Muscle of leg (tissue), 11 donors: ENCODE results near the gene PEX7. TPM values are rescaled to one million over a fixed set of nuclear protein-coding genes. Genes with fewer than 3 reads are reported as not detected.
"Not testable (repeated sequence)": the region's sequence is repeated elsewhere in the genome, so short reads cannot be mapped to it uniquely, and the experiment has no call there.

Experiments used
- DNase-seq: peaks from one replicate; pipeline ENCODE4 v3.0.0; 2013
- H3K27ac ChIP-seq: one replicate; pipeline ENCODE4 v1.5.1; 2013; ENCODE audit warnings: mild to moderate bottlenecking, low read length, control low read depth
- H3K27me3 ChIP-seq: one replicate; pipeline ENCODE4 v1.6.1; 2013; ENCODE audit warnings: low read length; ENCODE audit not compliant: control insufficient read depth, insufficient read depth
- H3K36me3 ChIP-seq: one replicate; pipeline ENCODE4 v1.6.1; 2013; ENCODE audit warnings: low read length; ENCODE audit not compliant: control insufficient read depth, insufficient read depth
- H3K4me1 ChIP-seq: one replicate; pipeline ENCODE4 v1.6.1; 2013; ENCODE audit warnings: low read length; ENCODE audit not compliant: control insufficient read depth, insufficient read depth
- H3K4me3 ChIP-seq: one replicate; pipeline ENCODE4 v1.5.1; 2013; ENCODE audit warnings: low read length, control low read depth
- H3K9me3 ChIP-seq: replicated peaks from 2 replicates; pipeline ENCODE4 v1.6.1; 2013; ENCODE audit warnings: low read depth, low read length; ENCODE audit not compliant: control insufficient read depth
- WGBS: methylation state at CpG from one replicate; pipeline ENCODE4 v1.1.5; 2013; ENCODE audit warnings: missing lambda C conversion rate; ENCODE audit not compliant: insufficient coverage; 5-methylcytosine and 5-hydroxymethylcytosine counted together
- polyA plus RNA-seq, 8 donors: library from polyadenylated mRNA; unstranded; fragments of 120-200 nt; gene quantifications; one replicate each; pipeline versions ENCODE4 v1.2.1 to v1.2.3, GENCODE V29; 2013; ENCODE audit warnings: inconsistent platforms in 1 of 8, low replicate concordance in 1 of 8; ENCODE audit not compliant: insufficient read length in 8 of 8, insufficient read depth in 1 of 8
- total RNA-seq: library from RNA; stranded (reverse); fragments of 120-200 nt; gene quantifications from one replicate; pipeline ENCODE4 v1.2.4, GENCODE V29; 2013

The PEX7 gene
- total and polyA plus RNA-seq, 9 donors: 6.1 to 9.4 (median 8.1) TPM

DNA sequence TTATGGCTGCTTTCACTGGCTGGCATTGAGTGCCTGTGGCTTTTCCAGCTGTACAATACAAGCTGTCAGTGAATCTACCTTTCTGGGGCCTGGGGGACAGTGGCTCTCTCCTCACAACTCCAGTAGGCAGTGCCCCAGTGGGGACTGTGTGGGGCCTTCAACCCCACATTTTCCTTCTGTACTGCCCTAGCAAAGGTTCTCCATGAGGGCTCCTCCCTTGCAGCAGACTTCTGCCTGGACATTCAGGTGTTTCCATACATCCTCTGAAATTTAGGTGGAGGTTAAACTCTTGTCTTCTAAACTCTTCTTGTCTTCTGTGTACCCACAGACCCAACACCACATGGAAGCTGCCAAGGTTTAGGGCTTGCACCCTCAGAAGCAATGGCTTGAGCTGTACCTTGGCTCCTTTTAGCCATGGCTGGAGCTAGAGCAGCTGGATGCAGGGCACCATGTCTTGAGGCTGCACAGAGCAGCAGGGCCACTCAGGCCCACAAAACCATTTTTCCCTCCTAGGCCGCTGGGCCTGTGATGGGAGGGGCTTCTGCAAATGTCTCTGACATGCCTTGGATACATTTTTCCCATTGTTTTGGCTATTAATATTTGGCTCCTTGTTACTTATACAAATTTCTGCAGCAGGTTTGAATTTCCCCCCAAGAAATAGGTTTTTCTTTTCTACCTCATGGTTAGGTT, 9.6 kb downstream of the PEX7 start:
- peaks cover 7% of the 10 kb centered on the region for H3K9me3 ChIP-seq
- no peaks in the 10 kb centered on the region for H3K27me3 ChIP-seq
- H3K4me1 ChIP-seq: no peaks in the 10 kb centered on the region
- WGBS: no CpG with 5 or more reads among the region's 1 CpG
- no peak for DNase-seq
- peaks cover 12% of the 10 kb centered on the region for H3K36me3 ChIP-seq
- no peak overlapping the region for H3K4me3 ChIP-seq
- no peak overlapping the region for H3K27ac ChIP-seq

DNA sequence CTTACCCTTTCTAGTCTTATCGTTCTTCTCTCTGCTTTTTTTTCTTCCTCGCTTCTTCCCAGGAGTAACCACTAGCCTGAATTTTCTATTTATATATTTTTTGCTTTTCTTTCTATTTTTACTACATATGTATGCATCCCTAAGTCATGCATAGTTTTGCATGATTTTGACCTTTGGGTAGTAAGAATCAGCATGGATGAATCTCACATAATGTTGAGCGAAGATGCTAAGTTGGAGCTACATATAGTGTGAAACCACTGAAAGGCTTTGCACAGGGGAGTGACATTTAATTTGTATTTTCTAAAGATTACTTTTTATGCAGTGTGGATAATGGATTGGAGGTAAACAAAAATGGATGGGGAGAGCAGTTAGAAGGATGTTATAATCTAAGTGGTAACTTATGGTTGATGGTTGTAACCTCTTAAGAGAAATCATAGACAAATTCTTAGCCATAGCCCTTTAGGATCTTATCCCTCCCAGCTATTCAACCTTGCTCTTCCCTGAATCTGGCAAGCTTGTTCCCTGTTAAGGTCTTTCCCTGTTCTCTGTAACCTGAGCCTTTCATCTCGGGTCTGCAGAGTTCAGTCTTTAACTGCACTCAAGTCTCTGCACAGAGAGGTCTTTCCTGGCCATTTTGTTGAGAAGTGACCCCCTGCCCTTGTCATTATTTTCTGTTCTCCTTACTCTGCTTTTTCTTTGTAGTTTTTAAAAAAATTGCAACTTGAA, 18.0 kb downstream of the PEX7 start:
- Histone ChIP-seq H3K27ac (no peak overlapping the region), H3K4me3 (no peak overlapping the region), H3K9me3 (no peaks in the 10 kb centered on the region), H3K36me3 (no peaks in the 10 kb centered on the region), H3K27me3 (no peaks in the 10 kb centered on the region), H3K4me1 (no peaks in the 10 kb centered on the region)
- WGBS: 53% methylated on average over 2 of the region's 4 CpGs
- DNase-seq: no peak

DNA sequence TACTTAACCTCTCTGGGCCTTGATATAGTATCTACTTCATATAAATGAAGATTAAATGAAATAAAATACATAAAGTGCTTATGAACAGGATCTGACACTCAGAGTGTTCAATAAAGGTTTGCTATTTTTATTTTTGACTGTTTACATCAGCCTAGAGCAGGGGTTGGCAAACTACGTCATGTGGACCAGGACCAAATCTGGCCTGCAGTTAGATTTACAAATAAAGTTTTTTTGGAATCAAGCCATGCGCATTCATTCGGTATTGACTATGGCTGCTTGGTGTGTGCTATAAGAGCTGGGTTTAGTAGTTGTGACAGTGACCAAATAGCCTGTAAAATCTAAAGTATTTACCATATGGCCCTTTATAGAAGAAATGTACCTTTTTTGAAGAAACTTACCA, 20.8 kb downstream of the PEX7 start:
- Histone ChIP-seq H3K27ac (no peak overlapping the region), H3K9me3 (no peaks in the 10 kb centered on the region), H3K36me3 (no peaks in the 10 kb centered on the region), H3K27me3 (no peaks in the 10 kb centered on the region), H3K4me1 (no peaks in the 10 kb centered on the region), H3K4me3 (no peak overlapping the region)
- WGBS: no CpG with 5 or more reads among the region's 3 CpGs
- no peak for DNase-seq

DNA sequence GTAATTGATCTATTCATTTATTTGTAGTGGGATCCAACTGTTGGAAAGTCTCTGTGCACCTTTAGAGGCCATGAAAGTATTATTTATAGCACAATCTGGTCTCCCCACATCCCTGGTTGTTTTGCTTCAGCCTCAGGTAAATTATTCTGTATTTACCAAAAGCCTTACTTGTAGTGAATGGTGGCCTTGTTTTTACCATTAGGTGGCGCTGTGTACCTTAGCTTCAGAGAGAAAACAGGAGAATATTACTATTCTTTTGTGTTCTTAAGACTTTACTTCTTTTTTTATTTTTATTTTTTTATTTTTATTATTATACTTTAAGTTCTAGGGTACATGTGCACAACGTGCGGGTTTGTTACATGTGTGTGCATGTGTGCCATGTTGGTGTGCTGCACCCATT, 23.7 kb downstream of the PEX7 start:
- DNase-seq: peak; percentile 36
- Histone ChIP-seq H3K4me1 (no peaks in the 10 kb centered on the region), H3K36me3 (no peaks in the 10 kb centered on the region), H3K9me3 (peaks cover 5% of the 10 kb centered on the region), H3K27ac (no peak overlapping the region), H3K4me3 (no peak overlapping the region), H3K27me3 (no peaks in the 10 kb centered on the region)
- no CpG with 5 or more reads among the region's 3 CpGs for WGBS

DNA sequence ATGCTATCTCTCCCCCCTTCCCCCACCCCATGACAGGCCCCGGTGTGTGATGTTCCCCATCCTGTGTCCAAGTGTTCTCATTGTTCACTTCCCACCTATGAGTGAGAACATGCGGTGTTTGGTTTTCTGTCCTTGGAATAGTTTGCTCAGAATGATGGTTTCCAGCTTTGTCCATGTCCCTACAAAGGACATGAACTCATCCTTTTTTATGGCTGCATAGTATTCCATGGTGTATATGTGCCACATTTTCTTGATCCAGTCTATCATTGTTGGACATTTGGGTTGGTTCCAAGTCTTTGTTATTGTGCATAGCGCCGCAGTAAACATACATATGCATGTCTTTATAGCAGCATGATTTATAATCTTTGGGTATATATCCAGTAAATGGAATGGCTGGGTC, 24.1 kb downstream of the PEX7 start:
- not testable (repeated sequence) for H3K4me3 ChIP-seq, H3K36me3 ChIP-seq, H3K27me3 ChIP-seq, H3K27ac ChIP-seq, DNase-seq, H3K9me3 ChIP-seq, H3K4me1 ChIP-seq
- no CpG with 5 or more reads among the region's 4 CpGs for WGBS

DNA sequence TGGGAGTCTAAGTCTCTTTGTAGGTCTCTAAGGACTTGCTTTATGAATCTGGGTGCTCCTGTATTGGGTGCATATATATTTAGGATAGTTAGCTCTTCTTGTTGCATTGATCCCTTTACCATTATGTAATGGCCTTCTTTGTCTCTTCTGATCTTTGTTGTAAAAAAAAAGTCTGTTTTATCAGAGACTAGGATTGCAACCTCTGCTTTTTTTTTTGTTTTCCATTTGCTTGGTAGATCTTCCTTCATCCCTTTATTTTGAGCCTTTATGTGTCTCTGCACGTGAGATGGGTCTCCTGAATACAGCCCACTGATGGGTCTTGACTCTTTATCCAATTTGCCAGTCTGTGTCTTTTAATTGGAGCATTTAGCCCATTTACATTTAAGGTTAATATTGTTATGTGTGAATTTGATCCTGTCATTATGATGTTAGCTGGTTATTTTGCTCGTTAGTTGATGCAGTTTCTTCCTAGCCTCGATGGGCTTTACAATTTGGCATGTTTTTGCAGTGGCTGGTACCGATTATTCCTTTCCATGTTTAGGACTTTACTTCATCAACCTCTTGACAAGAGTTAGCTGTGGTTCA, 27.7 kb downstream of the PEX7 start:
- H3K36me3 ChIP-seq, H3K4me3 ChIP-seq, H3K27me3 ChIP-seq, H3K4me1 ChIP-seq, DNase-seq, H3K27ac ChIP-seq, H3K9me3 ChIP-seq: not testable (repeated sequence)
- WGBS: no CpG with 5 or more reads among the region's 4 CpGs

DNA sequence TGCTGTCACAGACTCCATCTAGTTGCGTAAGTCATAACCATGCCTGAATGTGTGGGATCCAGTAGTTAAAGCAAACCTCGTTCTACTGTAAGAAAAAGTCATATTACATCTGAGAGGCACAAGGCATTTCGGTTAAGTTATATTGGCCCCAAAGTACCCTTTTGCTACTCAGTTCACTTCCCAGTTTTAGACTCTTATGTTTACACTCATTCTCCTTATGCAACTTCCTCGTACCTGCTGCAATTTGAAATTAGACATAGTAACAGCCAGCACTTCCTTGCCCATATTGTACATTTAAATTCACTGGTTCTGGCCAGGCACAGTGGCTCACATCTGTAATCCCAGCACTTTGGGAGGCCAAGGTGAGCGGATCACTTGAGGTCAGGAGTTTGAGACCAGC, 37.0 kb downstream of the PEX7 start:
- no peak for DNase-seq
- 73% methylated on average over 2 of the region's 5 CpGs for WGBS
- no peaks in the 10 kb centered on the region for H3K27me3 ChIP-seq
- H3K9me3 ChIP-seq: no peaks in the 10 kb centered on the region
- H3K4me1 ChIP-seq: no peaks in the 10 kb centered on the region
- no peak overlapping the region for H3K27ac ChIP-seq
- no peaks in the 10 kb centered on the region for H3K36me3 ChIP-seq
- no peak overlapping the region for H3K4me3 ChIP-seq

DNA sequence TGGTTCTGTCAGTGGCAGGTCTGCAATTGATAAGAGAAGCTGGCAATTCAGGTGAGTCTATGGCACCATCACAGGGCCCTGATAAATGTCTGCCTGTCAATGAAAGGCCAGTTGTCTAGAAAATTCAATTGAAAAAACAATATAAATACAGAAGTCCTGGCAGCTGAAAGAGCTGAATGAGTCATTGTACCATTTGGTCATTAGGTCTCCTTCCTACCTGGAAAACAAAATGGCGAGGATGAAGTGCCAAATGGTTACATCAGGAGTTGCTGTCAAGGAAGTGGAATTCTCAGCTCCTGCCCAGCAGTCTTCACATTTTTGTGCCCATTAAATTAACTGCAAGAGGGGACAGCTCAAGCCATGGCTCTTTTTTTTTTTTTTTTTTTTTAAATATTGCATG, 37.7 kb downstream of the PEX7 start:
- Histone ChIP-seq H3K36me3 (no peaks in the 10 kb centered on the region), H3K27ac (no peak overlapping the region), H3K4me3 (no peak overlapping the region), H3K4me1 (no peaks in the 10 kb centered on the region), H3K9me3 (no peaks in the 10 kb centered on the region), H3K27me3 (no peaks in the 10 kb centered on the region)
- 83% methylated on average over 1 of the region's 1 CpG for WGBS
- no peak for DNase-seq

DNA sequence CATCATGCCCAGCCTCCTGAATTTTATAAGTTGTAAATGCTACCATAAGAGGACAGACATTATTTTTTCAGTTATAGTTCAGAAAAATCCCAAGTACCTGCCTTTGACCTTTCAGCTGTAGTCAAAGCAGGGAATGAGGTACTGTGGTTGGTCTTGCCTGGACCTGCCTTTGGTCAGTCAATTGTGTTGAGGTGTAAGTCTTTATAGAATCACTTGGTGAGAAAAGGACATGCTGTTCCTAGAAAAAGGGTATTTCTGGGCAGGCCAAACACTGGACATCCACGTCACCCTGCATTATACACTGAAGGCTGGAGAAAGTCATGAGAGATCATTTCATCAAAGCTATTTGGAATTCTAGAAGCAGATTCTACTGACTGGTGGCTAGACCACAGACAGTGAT, 40.3 kb downstream of the PEX7 start:
- Histone ChIP-seq H3K36me3 (no peaks in the 10 kb centered on the region), H3K4me3 (no peak overlapping the region), H3K27me3 (no peaks in the 10 kb centered on the region), H3K4me1 (no peaks in the 10 kb centered on the region), H3K27ac (no peak overlapping the region), H3K9me3 (no peaks in the 10 kb centered on the region)
- DNase-seq: no peak
- WGBS: 100% methylated on average over 1 of the region's 1 CpG

DNA sequence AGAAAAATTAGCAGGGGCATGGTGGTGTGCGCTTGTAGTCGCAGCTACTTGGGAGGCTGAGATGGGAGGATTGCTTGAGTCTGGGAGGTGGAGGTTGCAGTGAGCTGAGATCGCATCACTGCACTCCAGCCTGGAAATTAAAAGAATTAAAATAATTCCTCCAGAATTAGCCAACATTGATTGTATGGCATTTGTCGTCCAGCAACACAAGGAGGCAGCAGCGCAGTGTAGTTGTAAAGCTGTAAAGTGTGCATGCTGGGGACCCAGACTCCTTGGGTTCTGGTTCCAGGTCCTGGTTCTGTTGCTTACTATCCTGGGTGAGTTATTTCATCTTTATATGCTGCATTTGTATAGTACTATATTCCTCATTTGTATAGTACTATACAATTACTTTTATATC, 41.4 kb downstream of the PEX7 start:
- no peak for DNase-seq
- no CpG with 5 or more reads among the region's 5 CpGs for WGBS
- H3K36me3 ChIP-seq: no peaks in the 10 kb centered on the region

More for the DNA sequence above, 41.4 kb downstream of the PEX7 start:
- Histone ChIP-seq H3K27ac (no peak overlapping the region), H3K4me1 (no peaks in the 10 kb centered on the region), H3K4me3 (no peak overlapping the region), H3K27me3 (no peaks in the 10 kb centered on the region), H3K9me3 (no peaks in the 10 kb centered on the region)
